Lower leg skin (tissue), 4 donors: ENCODE data around the gene ABCG1. TPM values are rescaled to one million over a fixed set of nuclear protein-coding genes. Genes with fewer than 3 reads are reported as not detected.
A peak's percentile ranks its signal among the peaks of the same experiment; 100 is the strongest.

ENCODE experiments used
- DNase-seq, 2 donors: peaks; one replicate each; pipeline ENCODE4 v3.0.0-alpha.2; 2019; ENCODE audit warnings: low spot score in 2 of 2
- H3K4me3 ChIP-seq: fragments of 200-600 bp; sonication (generic); 2 replicates; pipeline ENCODE4 v1.5.1; 2017; ENCODE audit warnings: mild to moderate bottlenecking, low read depth; ENCODE audit not compliant: poor library complexity, severe bottlenecking
- CTCF ChIP-seq, 3 donors: fragments of 450-650 bp; IDR thresholded peaks; one replicate each; pipeline ENCODE4 v1.5.1; 2016; ENCODE audit warnings: antibody characterized with exemption in 3 of 3, mild to moderate bottlenecking in 3 of 3, moderate library complexity in 2 of 3
- POLR2A ChIP-seq, 2 donors: fragments of 450-650 bp; IDR thresholded peaks; one replicate each; pipeline ENCODE4 v1.6.1; 2016 to 2017; ENCODE audit warnings: antibody characterized with exemption in 2 of 2, mild to moderate bottlenecking in 1 of 2, moderate library complexity in 1 of 2
- WGBS, 2 donors: methylation state at CpG; one replicate each; pipeline ENCODE4 v1.1.5; 2018; 5-methylcytosine and 5-hydroxymethylcytosine counted together
- intact Hi-C: fragments of 100-400 bp; cut with DNase I; formaldehyde crosslinking; loops from one replicate; pipeline ENCODE4 v1.15.0; 2023; ENCODE audit warnings: low total_unique reads
- total RNA-seq, 4 donors: library from RNA; depleted of rRNA; stranded (reverse); fragments of >200 nt; gene quantifications; one replicate each; pipeline ENCODE4 v1.1.0, GENCODE V29; 2016

The ABCG1 gene
- 10 to 100 TPM; 49.4 to 80.2 (median 52.7) TPM for total RNA-seq

GRCh38 chr21:42218836-42219605 lies at the start of gene ABCG1:
Gene ABCG1 (plus strand): TSS chr21:42219140. CDS start chr21:42219263, 123 bp downstream.
- intact Hi-C loops = loop anchor here (2.0 kb wide), 1 partner anchor 54 kb away; no protein-coding TSS in a partner anchor
- whole genome bisulfite sequencing, 2 donors = 0 to 1% methylated on average over 33 to 42 of the region's 83 CpGs
- peak within 1 kb of the TSS; percentile 86 for H3K4me3 ChIP-seq
- TF ChIP-seq POLR2A (IDR thresholded peaks at IDR 0.05) (no peak), CTCF (IDR thresholded peaks at IDR 0.05) (no peak)
- peak in 1 of 2 donors; percentile 93 for DNase-seq

GRCh38 chr21:42169758-42170157 lies 49.2 kb upstream of the ABCG1 start:
- no peak for DNase-seq
- no peak for TF ChIP-seq CTCF (IDR thresholded peaks at IDR 0.05)
- TF ChIP-seq POLR2A (IDR thresholded peaks at IDR 0.05) = no peak
- no peak overlapping the region for H3K4me3 ChIP-seq
- intact Hi-C loops = no loop called here

- TF ChIP-seq CTCF (IDR thresholded peaks at IDR 0.05) (no peak), POLR2A (IDR thresholded peaks at IDR 0.05) (no peak)
- peak; percentile 62 to 90 for DNase-seq
- intact Hi-C loops = no loop called here
- 41 to 43% methylated on average over 14 of the region's 14 CpGs for WGBS, 2 donors
- no peak overlapping the region for H3K4me3 ChIP-seq
Measured at GRCh38 chr21:42171091-42172053, 47.6 kb upstream of the ABCG1 start.

GRCh38 chr21:42172596-42173483 lies 46.1 kb upstream of the ABCG1 start:
- TF ChIP-seq CTCF (IDR thresholded peaks at IDR 0.05) = no peak
- no peak for TF ChIP-seq POLR2A (IDR thresholded peaks at IDR 0.05)
- peak in 1 of 2 donors; percentile 81 for DNase-seq
- 90 to 92% methylated on average over 34 to 38 of the region's 40 CpGs for WGBS, 2 donors
- intact Hi-C loops = no loop called here
- no peak overlapping the region for H3K4me3 ChIP-seq

- H3K4me3 ChIP-seq = no peak overlapping the region
- TF ChIP-seq CTCF (IDR thresholded peaks at IDR 0.05) (no peak), POLR2A (IDR thresholded peaks at IDR 0.05) (no peak)
- 89 to 94% methylated on average over 4 of the region's 4 CpGs for WGBS, 2 donors
- DNase-seq = no peak
- intact Hi-C loops = no loop called here
Measured at GRCh38 chr21:42174173-42174572, 44.8 kb upstream of the ABCG1 start.
